GM10847 (cell line): ENCODE measurements around the gene FCRL1.

Experiments used
- POLR2A ChIP-seq: IDR thresholded peaks from 2 replicates; pipeline ENCODE4 v1.6.1; 2011; ENCODE audit not compliant: insufficient read length; ENCODE audit errors: extremely low read depth

FCRL1 gene, protein sequence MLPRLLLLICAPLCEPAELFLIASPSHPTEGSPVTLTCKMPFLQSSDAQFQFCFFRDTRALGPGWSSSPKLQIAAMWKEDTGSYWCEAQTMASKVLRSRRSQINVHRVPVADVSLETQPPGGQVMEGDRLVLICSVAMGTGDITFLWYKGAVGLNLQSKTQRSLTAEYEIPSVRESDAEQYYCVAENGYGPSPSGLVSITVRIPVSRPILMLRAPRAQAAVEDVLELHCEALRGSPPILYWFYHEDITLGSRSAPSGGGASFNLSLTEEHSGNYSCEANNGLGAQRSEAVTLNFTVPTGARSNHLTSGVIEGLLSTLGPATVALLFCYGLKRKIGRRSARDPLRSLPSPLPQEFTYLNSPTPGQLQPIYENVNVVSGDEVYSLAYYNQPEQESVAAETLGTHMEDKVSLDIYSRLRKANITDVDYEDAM

DNA sequence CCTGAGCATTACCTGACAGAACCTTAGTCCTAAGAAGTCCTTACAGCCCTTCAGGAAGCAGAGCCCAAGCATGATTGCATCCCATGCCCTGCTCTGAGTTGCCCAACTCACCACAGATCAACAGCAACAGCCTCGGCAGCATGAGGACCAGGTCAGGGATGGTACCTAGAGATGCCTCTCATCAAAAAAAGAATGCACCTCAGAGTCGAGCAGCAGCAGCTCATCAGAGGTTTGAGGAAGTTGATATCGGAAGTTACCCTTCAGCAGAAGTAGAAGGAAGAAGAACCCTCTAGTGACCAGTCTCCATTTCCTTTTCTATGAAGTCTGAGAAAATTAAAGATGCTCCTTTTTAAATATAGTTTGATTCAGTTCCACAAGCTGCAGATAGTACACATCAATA lies at the start of gene FCRL1:
Gene FCRL1 (minus strand): TSS at position 225 of the 400 bp plus-strand sequence. CDS start 83 bp downstream, at position 142.
- no peak for TF ChIP-seq POLR2A

- no peak for TF ChIP-seq POLR2A
Measured at GRCh38 chr1:157868654-157869053, 48.7 kb upstream of the FCRL1 start.

GRCh38 chr1:157862114-157863070 lies 42.5 kb upstream of the FCRL1 start:
- TF ChIP-seq POLR2A, result no peak

GRCh38 chr1:157856538-157856937 lies 36.6 kb upstream of the FCRL1 start:
- TF ChIP-seq POLR2A, result no peak

- TF ChIP-seq POLR2A, result no peak
Measured at GRCh38 chr1:157852476-157852875, 32.6 kb upstream of the FCRL1 start.

- TF ChIP-seq POLR2A, result no peak
Measured at GRCh38 chr1:157849229-157849875, 29.4 kb upstream of the FCRL1 start.

- TF ChIP-seq POLR2A, result no peak
Measured at GRCh38 chr1:157844089-157844830, 24.3 kb upstream of the FCRL1 start.

DNA sequence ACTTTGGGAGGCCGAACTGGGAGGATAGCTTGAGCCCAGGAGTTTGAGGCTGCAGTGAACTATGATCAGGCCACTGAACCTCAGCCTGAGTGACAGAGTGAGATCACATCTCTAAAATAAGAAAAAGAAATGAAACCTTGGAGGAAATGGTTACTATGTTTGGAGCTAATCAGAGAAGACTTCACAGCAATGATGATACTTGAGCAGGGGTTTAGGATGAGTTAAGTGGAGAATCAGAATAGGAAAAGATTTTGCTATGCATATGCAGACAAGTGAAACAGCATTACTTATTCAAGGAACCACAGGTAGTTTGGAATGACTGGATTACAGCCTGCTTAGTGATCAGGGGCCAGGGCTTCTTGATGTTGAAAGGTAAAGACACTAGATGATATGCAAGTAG lies 23.0 kb upstream of the FCRL1 start:
- no peak for TF ChIP-seq POLR2A

- no peak for TF ChIP-seq POLR2A
Measured at GRCh38 chr1:157841708-157842107, 21.8 kb upstream of the FCRL1 start, which contains the start of gene CD5L. Gene CD5L (minus strand): TSS chr1:157841808. CDS start chr1:157841701, 107 bp downstream.

GRCh38 chr1:157838966-157839365 lies 19.0 kb upstream of the FCRL1 start:
- TF ChIP-seq POLR2A, result no peak

DNA sequence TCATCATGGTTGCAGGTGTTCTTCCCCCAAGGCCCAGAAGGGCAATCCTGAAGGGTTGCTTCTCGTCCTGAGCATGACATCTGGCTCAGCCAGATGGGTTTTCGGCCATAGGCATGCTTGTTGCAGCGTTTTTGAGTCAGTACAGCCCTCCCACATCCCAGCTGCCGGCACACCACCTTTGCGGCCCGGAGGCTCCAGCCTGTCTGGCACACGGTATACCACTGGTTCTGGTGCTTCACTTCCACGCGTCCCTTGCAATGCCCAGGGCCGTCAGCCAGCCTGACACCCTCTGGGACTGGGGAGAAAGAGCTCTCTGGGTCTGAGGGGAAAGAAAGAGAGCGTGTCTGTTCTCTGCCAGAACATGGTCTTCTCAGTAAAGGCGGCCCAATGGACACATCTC lies 14.5 kb upstream of the FCRL1 start:
- no peak for TF ChIP-seq POLR2A

- no peak for TF ChIP-seq POLR2A
Measured at GRCh38 chr1:157833145-157833544, 13.2 kb upstream of the FCRL1 start.

GRCh38 chr1:157831968-157832626 lies 12.2 kb upstream of the FCRL1 start:
- no peak for TF ChIP-seq POLR2A

DNA sequence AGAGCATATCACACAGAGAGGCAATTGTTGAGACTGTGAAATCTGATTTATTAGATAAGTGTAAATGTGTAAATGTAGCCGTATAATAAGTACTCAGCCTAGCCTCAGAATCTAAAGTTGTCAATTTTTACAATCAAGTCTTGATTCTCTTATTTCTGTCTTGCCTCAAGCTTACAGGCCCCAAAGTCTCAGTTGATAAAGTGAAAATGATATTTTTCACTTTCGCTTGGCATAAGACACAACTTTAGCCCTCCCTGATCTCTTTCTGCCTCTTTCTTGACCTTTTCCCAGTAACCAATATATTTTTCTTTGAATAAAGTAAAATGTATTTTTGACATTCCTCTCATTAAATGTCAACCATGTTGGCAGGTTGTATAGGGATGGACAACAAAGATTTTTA lies 11.0 kb upstream of the FCRL1 start:
- TF ChIP-seq POLR2A, result no peak

GRCh38 chr1:157829711-157830110 lies 9.8 kb upstream of the FCRL1 start:
- TF ChIP-seq POLR2A, result no peak

DNA sequence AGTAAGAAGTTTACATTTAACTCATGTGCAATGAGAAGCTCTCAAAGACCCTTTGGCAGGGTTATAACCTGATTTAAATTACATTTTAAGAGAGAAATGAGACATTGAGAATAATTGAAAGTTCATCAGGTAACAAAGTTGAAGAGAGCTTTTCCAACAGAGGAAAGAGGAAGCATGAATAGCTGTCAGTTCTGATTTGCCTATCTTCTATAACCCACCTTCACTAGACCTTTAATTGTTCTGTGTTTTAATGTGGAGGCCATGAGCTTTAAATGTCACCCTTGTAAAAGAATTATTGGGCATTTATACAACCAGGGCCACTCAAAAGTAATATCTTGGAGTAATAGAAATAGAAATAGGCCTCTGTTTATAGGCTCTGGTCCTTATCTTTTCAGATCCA lies 9.3 kb upstream of the FCRL1 start:
- TF ChIP-seq POLR2A, result no peak
